PC-9 (cell line): Measurements from ENCODE around the gene FBXL17.

ENCODE experiments used
- CTCF ChIP-seq: fragments of 200-600 bp; sonication (generic); conservative IDR thresholded peaks from 2 replicates; pipeline ENCODE4 v1.6.1; 2017; ENCODE audit warnings: mixed run types, antibody characterized with exemption, mild to moderate bottlenecking, moderate library complexity
- EZH2 ChIP-seq: fragments of 200-600 bp; sonication (generic); IDR thresholded peaks from 2 replicates; pipeline ENCODE4 v1.8.0; 2017; ENCODE audit warnings: antibody characterized with exemption, low read depth

DNA sequence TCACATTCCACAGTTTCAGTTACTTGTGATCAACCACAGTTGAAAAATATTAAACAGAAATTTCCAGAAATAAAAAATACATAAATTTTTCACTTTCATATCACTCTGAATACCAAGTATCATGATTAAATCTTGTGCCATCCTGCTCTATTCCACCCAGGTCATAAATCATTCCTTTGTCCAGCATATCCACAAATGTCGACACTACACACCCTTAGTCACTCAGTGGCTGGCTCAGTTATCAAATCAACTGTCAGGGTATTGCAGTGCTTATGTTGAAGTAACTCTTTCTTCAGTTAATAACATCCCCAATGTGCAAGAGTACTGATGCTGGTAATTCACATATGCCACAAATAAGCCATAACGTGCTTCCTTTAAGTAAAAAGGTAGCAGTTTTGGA lies 115.7 kb downstream of the FBXL17 start:
- TF ChIP-seq CTCF (no peak), EZH2 (no peak)
